Activated T-helper 1 cell treated with anti-CD3 and anti-CD28 coated beads, Interleukin-2, amount 50 U/mL, for 16 hours (primary cell): ENCODE results near the gene SLC2A1.

Source experiments
- DNase-seq, 2 donors: peaks; one replicate each; pipeline ENCODE4 v3.0.0-alpha.2; 2020; ENCODE audit warnings: low read depth in 1 of 2, low spot score in 1 of 2

SLC2A1 gene

DNA sequence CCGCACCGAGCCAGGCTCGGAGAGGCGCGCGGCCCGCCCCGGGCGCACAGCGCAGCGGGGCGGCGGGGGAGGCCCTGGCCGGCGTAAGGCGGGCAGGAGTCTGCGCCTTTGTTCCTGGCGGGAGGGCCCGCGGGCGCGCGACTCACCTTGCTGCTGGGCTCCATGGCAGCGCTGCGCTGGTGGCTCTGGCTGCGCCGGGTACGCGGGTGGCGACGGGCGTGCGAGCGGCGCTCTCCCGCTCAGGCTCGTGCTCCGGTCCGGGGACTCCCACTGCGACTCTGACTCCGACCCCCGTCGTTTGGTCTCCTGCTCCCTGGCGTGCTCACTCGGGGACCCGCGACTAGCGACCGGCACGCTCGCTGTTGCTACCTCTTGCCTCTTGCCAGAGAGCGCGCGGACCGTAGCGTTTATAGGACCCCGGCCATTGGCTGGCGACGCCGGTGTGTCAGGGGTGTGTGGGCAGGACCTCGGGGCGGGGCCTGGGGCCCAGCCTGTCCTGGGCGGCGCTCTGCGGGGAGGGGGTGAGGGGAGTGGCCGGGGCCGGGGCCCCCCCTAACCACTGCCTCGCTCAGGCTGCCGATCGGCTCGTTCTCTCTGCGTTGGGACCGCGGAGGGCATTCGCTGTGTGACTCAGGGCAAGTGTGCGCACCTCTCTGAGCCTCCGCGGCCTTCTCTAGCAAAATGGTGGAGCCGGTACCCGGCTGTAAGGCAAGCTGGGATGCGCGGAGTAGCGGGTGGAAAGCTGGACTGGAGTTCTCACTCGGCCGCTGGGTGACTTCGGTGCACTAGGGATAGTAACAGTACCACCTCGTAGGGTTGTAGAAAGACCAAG, at the start of gene SLC2A1:
SLC2A1 (minus strand) TSS at position 381 of the 832 bp plus-strand sequence; CDS start at position 164, 217 bp downstream.
- DNase-seq: peak; percentile 88 to 94

DNA sequence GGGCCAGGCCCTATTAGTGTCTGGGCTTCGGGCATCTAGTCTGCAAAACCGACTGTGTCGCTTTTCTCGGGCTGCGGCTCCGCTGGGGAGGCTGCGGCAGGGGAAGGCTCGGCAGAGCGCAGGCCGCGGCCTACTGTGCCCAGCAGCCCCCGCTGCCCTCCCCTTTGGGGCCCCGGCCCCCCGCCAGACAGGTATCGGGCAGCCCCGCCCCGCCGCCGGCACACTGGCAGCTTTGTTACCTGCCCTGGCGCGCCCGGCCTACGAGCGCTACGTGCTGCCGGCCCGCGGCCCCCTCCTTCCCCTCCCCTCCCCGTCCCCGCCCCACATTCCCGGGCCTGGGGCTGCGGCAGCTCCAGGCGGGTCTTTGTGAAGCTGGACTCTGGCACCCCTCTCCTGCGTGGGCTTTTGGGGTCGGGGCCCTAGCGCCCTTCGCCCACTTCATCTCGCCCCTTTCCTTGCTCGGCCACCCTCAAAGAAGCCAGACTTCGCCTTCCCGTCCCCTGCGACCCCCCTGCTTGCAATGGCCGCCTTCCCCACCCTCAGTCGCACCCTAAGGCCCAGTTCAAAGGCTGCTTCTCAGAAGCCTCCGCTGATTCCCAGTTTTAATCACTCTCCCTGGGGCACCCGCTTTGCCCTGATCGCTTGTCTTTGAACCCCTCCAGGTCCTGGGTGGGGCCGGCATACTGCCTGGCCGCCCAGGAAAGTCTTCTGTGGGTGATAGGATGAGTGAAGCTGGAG, 48.9 kb upstream of the SLC2A1 start:
- DNase-seq: no peak

DNA sequence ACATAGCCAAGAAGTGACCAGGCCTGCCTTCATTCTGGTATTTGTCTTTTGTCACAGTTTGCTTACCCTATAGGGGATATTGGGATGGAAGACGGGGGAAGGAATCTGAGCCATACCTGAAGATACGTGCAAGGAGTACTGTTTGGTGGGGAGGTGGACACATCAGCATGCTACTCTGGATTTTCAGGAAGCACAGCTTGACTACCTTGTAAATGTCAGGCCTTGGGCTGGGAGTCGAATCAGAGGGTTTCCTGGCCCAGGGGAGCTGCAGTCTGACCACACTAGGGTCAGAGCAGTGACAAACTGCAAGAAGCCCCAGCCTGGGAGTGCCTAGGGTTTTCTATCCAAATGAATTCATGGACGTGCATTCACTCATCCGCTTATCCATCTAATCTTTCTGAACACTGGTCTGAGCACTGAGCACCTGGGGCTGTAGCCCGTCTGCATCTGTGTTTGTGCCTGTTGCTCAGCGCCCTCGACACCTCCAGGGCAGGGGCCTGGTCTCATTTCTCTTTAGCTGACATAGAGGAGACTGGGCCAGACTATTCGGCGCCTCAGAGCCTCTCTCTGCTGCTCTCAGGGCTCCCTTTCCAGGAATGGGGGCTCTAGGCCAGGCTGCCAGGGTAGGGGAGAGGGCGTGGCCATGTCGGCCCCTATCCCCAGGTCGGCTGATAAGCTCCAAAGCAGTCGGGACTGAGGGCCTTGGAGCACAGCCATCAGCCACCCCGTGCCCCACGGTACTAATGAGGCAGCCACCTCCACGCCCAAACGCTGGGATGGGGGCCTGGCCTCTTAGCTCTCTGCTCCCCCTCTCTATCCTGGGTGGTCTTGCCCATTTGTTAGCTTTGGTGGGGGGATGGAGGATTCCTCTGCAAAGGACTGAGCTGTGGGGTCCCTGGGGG, 47.0 kb upstream of the SLC2A1 start:
- DNase-seq: no peak

DNA sequence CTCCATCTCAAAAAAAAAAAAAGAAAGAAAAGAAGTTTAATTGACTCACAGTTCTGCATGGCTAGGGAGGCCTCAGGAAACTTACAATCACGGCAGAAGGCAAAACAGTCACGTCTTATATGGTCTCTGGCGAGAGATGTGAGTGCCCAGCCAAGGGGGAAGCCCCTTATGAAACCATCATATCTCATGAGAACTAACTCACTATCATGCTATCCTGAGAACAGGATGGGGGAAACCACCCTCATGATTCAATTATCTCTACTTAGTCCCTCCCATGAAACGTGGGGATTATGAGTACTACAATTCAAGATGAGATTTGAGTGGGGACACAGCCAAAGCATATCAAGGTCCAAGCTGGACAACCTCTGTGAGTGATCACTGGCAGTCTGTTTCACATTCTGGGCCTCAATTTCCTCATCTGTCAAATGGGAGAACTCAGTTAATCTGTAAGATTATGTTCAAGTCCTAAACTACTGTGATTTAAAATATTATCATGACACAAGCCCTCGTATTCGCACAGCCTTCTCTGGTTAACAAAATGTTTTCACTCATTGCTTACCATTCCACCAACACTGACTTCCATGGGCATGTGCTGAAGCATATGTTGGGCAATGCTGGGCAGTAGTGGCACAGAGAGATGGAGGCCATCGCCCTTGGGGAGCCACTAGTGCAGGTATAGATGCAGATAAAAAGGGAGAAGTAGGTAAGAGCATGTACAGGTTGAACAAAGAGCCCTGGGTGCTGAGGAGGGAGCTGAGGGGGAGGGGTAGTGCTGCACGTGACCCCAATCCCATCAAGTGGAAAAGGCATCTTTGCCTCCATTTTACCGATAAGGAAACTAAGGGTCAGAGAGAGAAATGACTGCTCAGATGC, 46.2 kb upstream of the SLC2A1 start:
- DNase-seq: no peak

DNA sequence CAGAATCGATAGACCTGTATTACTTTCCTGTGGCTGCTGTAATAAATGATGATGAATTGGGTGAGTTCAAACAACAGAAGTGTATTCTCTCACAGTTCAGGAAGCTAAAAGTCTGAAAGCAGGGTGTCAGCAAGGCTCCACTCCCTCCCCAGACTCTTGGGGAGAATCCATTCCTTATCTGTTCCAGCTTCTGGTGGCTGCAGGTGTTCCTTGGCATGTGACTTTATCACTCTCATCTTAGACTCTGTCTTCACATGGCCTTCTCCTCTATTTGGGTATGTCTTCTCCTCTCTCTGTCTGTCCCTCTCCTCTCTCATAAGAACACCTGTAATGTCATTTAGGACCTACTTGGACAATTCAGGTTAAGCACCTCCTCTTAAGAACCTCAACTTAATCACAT, 44.1 kb upstream of the SLC2A1 start:
- no peak for DNase-seq

DNA sequence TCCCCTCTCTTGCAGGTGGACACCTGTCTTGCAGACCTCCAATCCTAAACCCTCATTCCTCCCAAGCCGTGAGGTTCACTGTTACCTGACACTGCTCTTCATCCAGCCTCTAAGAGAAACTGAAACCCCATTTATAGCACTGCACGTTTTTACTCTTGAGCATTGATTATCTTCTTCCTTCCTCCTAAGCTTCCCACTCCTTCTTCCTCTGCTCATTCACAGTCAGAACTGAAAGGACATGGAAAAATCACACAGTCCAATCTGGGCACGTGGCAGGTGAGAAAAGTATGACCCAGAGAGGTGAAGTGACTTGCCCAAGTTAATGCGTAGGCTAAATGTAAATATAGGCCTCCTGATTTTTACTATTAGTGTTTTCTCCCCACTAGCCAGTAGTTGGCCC, 43.4 kb upstream of the SLC2A1 start:
- DNase-seq: no peak

DNA sequence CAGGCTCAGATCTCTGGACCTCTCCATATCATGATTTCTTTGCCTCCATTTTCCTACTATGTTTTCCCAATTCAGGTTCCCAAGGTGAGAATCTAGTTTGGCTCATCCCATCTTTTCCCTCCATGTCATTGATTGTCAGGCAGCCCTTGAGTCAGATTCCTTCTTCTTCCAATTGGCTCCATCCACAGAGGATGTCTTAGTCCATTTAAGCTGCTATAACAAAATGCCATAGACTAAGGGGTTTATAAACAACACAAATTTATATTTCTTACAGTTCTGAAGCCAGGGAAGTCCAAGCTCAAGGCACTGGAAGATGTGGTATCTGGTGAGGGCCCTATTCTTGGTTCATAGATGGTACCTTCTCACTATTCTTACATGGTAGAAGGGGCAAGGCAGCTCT, 42.8 kb upstream of the SLC2A1 start:
- no peak for DNase-seq

DNA sequence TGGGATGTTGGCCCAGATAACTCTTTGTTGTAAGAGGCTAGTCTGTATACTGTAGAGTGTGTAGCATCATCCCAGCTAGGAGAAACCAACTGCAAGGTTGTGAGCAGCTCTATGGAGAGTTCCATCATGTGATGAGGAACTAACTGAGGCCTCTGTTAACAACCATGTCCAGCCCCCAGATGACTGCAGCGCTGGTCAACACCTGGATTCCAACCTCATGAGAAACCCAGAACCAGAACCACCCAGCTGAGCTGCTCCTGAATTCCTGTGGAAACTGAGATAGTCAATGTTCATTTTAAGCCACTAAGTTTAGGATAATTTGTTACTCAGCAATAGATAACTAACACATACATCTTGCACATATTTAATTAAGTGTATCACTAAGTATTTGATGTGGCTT, 41.6 kb upstream of the SLC2A1 start:
- DNase-seq: no peak

DNA sequence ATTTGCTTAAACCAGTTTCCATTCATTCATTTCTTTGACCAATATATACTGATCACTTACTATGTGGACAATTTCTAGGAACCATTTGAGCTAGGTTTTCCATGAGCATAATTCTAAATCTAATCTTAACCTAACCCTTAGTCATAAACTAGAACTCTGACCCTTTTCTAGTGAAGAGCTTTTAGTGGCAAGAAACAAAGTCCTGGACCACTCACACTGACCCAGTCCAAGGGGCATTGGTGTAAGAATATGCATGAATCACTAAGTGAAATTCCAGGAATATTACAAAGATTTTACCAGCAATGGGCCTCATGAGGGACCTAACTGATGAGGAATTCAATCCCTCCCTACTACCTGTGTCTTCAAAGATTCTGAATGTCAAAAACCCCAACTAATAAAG, 40.6 kb upstream of the SLC2A1 start:
- no peak for DNase-seq

DNA sequence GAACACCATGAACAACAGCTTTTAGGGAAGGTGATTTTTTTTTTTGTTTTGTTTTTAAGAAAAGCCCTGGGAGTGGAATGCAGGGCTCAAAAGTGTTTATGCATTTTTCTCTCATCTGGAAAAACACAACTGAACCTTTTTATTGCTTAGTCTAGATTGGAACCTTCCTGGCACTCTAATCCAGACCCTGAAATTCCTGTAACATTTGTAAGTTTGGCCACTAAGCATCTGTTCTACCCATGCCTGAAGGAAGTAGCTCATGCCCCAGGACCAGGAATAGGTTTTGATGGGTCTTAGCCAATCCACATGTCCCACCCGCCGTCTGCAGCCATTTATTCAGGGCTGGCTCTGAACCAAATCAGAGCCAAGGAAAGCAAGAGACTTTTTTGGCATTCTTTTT, 39.7 kb upstream of the SLC2A1 start:
- no peak for DNase-seq

DNA sequence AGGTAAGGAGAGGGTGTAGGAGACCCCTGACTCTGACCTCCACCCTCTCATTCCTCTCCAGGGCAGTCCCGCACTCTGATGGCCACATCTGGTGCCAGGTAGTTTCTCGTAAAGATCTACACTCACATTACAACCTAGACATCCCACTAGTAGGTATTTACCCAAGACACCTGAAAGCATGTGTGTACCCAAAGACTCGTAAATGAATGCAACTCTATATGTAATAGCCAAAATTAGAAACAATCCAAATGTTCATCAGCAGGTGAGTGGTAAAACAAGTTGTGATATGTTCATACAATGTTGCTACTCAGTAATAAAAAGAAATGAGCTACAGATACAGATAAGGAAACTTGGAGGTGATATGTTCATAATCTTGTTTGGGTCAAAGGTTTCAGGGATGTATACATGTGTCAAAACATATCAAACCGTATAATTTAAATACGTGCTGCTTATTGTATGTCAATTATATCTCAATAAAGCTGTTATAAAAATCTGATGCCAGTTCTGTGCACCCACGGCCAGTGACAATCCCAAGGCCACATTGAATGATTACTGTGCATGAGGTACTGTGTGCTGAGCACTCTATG, 37.8 kb upstream of the SLC2A1 start:
- no peak for DNase-seq

DNA sequence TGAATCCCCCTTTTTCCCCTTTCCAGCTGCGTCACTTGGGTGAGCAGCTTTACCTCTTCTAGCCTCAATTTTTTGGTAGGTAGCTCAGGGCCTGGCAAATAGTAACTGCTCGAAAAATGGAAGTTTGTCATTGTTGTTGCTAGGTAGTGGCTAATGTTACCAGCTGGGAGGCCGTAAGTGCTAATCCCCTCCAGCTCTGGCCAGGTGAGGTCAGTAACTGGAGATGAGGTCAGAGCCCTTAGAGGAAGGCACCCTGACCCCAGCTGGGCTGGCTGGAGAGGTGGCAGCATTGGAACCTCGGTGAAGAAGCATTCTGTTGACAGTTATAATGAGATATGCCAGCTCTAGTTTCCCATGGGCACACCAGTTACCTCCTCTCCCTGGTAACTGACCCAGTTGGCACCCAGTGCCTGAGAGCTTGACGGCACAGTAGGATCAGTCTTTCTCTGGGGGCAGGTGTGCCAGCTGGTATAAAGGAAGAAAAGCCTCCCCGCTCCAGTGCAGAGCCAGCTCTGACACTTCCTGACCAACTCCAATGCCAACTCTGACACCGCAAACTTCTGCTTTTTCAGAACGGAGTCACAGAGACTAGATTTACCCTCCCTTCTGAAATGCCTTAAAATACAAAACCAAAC, 35.0 kb upstream of the SLC2A1 start:
- DNase-seq: no peak

DNA sequence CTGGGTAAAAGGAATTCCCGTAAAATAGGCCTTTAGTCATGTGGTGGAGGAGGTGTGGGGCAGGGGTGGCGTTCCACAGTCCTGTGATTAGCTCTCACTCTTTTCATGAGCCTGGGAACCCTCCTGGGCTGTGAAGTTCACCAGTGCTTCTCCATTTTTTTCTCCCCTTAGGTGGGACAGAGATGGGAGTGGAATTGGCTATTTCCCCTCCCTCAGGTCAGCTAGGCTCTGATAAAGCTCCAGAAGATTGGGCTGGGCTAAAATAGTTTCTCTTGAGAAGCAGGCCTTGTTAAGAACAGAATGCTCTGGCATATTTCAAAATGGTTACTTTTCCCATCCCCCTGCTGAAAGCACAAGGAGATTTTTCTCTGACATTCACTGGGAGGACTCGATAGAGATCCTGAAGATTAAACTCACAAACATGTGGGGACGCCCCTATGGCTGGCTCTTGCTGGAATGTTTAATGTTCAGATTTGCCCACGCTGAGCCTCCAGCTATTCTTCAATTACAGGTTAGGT, 33.4 kb upstream of the SLC2A1 start:
- DNase-seq: no peak

DNA sequence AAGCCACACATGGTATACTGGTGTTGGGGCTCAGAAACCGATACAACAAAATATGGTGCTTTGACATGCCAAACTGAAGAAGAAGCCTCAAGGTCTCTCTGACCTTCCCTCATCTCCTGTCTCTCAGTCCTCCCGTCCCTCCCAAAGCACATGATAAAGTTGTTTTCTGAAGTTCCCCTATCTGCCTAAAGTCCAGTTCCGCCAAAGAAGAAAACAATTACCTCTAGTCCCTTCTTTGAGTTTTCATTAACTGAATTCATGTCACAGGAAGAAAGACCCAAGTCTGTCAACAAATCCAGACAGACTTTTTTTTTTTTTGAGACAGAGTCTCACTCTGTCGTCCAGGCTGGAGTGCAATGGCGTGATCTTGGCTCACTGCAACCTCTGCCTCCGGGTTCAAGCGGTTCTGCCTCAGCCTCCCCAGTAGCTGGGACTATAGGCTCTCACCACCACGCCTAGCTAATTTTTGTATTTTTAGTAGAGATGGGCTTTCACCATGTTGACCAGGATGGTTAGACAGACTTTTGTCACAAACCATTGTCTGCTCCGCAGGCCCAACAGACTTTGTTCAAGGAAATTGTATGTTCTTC, 32.2 kb upstream of the SLC2A1 start:
- DNase-seq: no peak

DNA sequence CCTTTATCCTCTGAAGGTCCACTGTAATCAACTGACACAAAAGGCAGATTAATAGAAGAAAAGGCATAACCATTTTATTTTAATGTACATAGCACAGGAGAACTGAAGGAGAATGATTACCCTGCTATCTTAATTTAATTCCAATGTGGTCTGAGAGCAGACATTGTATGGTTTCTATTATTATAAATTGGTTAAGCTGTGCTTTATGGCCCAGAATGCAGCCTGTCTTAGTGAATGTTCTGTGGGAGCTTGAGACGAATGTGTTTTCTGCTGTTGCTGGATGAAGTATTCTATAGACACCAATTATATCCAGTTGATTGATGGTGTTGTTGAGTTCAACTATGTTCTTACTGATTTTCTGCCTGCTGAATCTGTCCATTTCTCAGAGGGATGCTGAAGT, 25.0 kb upstream of the SLC2A1 start:
- DNase-seq: no peak

DNA sequence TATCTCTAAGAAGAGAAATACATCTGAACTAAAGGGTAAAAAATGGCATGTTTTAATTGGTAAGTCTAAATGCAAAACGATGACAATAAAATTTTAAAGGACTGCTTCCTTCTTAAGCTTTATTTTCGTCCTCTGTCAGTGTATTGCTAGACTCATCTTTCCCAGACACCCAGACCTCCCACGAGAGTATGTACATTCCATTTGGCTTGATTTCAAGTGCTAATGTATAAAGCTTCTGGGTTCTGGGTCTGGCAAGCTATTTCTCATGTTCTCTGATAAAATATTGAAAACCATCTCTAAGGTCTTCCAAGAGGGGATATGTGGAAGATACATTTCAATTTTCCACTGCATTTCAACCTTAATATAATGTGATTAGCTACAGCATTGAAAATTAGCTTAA, 24.6 kb upstream of the SLC2A1 start:
- DNase-seq: no peak

DNA sequence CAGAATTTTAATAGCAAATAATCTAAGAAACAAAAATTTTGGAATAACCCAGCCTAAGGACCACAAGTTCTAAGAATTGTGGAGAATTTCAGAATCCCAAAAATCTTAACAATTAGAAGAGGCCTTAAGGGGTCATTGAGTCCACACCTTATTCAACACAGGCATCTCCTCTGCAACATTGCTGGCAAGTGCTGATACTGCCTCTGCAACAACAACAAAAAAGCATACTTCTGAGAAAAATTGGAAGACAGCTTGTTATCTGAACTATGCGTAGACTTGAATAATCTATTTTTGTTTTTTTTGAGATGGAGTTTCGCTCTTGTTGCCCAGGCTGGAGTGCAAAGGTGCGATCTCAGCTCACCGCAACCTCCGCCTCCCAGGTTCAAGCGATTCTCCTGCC, 24.0 kb upstream of the SLC2A1 start:
- DNase-seq: no peak

DNA sequence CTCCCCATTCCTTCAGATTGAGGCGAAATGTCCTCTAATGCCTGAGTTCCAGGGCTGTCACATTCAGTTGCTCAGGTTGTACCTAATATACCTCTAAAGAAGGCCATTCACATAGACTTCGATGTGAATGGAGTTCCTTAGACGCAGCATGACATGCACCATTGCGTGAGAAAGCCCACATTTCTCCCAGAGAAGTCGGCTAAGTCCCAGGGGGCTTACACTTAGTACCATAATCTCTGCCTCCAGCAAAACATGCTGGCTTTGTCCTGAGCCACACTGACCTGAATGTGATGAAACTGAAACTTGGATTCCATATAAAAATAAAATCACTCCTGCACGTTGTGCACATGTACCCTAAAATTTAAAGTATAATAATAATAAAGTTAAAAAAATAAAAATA, 23.2 kb upstream of the SLC2A1 start:
- no peak for DNase-seq

DNA sequence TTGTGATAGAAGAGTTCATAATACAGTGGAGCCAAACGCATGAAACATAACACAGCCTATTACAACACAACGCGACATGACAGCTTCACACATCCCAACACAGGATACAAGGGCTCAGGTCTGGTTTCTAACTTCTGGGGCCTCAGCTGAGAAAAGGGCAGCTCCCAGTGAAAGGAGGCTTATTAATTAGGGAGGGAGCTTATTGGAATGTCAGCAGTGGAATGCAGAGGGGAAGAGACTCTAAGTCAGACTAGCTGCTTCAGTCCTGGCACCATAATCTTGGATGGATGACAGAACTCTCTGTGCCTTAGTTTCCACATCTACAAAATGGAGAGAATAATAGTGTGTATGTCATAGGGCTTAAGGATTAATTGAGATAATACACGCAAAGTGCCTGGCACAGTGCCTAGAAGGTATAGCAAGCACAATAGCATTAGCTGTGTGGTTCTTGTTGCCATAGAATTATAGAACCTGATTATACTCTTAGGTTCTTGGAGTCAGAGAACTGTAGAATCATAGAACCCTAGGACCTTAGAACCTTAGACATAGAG, 22.7 kb upstream of the SLC2A1 start:
- no peak for DNase-seq
